ENCODE data around the gene LYZL1.

The LYZL1 gene

DNA sequence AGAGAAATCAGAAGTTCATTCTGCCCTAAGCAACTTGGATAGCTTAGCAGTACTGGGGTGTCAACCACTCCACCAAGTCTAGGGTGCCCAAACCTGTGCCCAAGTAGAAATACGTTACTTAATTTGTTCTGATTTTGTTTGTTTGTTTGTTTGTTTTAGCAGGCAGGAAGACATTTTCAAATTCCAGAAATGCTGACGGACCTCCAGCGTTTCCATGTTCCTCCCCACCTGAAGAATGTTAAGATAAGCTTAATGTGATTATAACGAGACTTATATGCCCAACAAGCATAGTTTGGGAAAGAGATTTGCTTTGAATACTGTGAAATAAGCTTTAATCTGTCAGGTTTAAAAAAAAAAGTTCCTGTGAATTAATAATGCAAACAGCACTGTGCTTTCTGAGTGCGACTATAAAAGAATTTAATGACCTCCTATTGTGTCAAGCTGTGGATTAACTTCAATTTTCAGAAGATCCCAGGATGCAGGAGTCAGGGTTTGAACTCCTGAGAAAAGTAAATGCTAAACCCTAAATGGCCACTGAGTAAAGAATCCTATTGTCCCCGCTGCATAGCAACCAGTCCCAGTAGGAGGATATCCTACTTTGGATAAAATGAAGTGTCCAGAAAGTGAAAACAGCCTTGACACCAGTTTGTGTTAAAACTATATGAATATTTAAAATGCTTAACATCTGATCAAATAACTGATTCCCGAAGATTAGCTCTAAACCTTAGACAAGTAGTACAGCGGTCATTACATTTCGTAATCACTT lies 56.5 kb downstream of the LYZL1 start:
- no peak overlapping the region for H3K4me3 ChIP-seq (ENCODE audit: low read depth, low read length)
- no peak for DNase-seq (ENCODE audit: low read depth)
- TF ChIP-seq, protein P1, sequence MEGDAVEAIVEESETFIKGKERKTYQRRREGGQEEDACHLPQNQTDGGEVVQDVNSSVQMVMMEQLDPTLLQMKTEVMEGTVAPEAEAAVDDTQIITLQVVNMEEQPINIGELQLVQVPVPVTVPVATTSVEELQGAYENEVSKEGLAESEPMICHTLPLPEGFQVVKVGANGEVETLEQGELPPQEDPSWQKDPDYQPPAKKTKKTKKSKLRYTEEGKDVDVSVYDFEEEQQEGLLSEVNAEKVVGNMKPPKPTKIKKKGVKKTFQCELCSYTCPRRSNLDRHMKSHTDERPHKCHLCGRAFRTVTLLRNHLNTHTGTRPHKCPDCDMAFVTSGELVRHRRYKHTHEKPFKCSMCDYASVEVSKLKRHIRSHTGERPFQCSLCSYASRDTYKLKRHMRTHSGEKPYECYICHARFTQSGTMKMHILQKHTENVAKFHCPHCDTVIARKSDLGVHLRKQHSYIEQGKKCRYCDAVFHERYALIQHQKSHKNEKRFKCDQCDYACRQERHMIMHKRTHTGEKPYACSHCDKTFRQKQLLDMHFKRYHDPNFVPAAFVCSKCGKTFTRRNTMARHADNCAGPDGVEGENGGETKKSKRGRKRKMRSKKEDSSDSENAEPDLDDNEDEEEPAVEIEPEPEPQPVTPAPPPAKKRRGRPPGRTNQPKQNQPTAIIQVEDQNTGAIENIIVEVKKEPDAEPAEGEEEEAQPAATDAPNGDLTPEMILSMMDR (conservative IDR thresholded peaks at IDR 0.05; ENCODE audit: low read depth, low read length), result no peak

DNA sequence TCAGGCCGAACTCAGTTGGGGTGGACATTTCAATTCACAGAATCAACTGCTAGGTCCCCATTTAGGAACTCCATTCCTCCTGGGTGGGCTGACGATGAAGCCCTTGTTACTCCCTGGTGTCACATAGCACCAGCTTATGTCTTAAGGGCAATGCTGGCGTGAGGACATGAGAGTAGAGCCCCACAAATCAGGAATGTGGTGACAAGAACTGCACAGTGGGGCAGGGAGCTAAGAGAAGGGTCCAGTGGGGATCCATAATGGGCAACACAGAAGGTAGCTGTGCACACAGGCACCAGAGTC lies 57.0 kb downstream of the LYZL1 start:
- DNase-seq (ENCODE audit: low read depth), result no peak
- no peak overlapping the region for H3K4me3 ChIP-seq (ENCODE audit: low read depth, low read length)
- TF ChIP-seq, protein P1 (conservative IDR thresholded peaks at IDR 0.05; ENCODE audit: low read depth, low read length), result no peak

DNA sequence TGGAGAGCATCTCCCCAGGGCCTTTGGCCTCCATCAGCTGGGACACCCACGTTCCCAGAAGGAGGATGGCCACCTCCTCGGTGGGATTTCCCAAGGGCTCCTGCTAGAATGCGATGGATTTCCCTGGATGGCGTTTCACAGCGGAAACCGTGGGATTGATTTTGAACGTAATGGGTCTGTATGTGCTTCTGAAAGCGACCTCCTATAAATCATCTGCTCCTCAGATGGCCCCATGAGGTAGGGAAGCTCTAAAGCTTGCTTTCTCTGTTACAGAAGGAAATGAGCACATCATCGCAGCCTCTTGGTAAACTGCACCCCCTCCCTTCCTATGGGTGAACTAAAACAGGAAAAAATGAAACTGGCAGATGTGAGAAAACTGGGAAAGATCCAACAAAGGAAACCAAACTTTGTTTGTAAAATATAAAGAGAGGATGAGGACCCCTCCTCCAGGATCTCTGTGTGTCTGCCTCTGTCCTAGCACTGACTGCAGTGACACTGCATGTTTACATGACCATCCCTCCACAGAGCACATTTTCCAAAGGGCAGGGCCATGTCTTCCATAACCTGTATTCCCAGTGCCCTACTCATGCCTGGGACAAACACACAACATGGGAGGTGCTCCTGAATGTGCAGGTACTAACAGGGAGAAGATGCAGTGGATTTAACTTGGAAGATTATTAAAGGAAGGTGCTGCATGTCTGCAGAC lies 57.6 kb downstream of the LYZL1 start:
- no peak overlapping the region for H3K4me3 ChIP-seq (ENCODE audit: low read depth, low read length)
- TF ChIP-seq, protein P1 (conservative IDR thresholded peaks at IDR 0.05; ENCODE audit: low read depth, low read length), result no peak
- DNase-seq (ENCODE audit: low read depth), result no peak

DNA sequence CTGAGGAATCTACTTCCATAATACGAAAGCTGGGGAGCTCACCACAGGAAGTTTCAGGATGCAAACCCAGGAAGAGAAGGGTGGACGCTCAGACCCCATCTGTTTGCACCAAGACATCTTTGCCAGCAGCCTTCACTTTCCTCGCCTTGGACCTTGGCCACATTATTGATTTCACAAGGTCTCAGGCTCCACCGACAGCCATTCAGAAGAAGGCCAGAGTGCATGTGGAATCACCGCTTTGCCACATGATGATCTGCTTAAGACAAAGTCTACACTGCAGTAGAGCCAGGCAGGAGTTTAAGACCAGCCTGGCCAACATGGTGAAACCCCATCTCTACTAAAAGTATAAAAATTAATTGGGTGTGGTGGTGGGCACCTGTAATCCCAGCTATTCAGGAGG lies 60.0 kb downstream of the LYZL1 start:
- TF ChIP-seq, protein P1 (conservative IDR thresholded peaks at IDR 0.05; ENCODE audit: low read depth, low read length), result no peak
- no peak for DNase-seq (ENCODE audit: low read depth)

DNA sequence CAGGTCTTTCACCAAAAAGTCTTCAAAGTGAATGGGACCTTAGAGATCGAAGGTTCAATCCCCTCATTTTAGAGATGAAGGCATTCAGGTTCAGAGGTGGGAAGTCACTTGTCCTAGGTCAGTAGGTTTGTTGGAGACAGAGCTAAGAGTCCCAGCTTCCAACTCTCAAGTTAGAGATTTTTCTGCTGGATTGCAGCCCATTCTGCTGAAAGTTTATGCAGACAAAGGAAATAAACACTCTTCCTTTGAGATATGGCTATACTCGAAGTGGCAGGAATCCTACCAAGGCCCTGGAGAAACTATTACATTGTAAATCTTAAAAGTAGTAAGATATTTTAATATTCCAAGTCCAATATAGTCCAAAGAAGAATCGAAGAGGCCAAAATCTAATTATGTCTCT lies 64.4 kb downstream of the LYZL1 start:
- peak; percentile 37 for DNase-seq (ENCODE audit: low read depth)
- no peak overlapping the region for H3K4me3 ChIP-seq (ENCODE audit: low read depth, low read length)
- TF ChIP-seq, protein P1 (conservative IDR thresholded peaks at IDR 0.05; ENCODE audit: low read depth, low read length), result no peak

More for the DNA sequence above, 60.0 kb downstream of the LYZL1 start:
- no peak overlapping the region for H3K4me3 ChIP-seq (ENCODE audit: low read depth, low read length)

DNA sequence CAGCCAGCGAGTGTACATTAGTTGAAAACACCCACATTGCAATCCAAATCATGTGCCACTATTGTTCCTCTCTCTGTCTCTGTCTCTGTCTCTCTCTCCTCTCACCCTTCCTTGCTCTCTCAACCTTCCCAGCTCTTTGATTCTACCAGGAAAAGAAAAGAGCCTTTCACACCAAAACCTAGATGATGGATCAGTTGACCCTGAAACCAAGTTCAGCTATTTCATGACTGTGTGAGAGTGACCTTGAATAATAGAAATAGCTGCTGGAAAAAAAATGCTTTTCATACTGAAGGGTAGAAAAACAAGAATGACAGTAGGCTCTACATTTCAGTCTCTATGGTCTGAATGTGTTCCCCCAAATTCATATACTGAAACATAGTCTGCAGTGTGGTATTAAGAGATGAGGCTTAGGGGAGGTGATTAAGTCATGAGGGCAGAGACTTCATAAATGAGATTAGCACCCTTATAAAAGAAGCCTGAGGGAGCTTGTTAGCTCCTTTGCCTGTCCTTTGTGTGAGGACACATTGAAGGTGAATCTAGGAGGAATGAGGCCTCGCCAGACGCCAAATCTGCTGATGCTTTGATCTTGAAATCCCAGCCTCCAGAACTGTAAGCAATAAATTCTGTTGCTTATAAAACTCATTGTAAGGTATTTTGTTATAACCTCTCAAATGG lies 65.2 kb downstream of the LYZL1 start:
- TF ChIP-seq, protein P1 (conservative IDR thresholded peaks at IDR 0.05; ENCODE audit: low read depth, low read length), result no peak
- no peak for DNase-seq (ENCODE audit: low read depth)
- H3K4me3 ChIP-seq (ENCODE audit: low read depth, low read length), result no peak overlapping the region
